GM15510 (cell line): ENCODE results near the gene ALDH2.
A peak's percentile ranks its signal among the peaks of the same experiment; 100 is the strongest.

Experiments
- POLR2A ChIP-seq: IDR thresholded peaks from 3 replicates; pipeline ENCODE4 v1.6.1; 2011; ENCODE audit warnings: borderline replicate concordance; ENCODE audit not compliant: insufficient read length; ENCODE audit errors: extremely low read depth

The ALDH2 gene

DNA sequence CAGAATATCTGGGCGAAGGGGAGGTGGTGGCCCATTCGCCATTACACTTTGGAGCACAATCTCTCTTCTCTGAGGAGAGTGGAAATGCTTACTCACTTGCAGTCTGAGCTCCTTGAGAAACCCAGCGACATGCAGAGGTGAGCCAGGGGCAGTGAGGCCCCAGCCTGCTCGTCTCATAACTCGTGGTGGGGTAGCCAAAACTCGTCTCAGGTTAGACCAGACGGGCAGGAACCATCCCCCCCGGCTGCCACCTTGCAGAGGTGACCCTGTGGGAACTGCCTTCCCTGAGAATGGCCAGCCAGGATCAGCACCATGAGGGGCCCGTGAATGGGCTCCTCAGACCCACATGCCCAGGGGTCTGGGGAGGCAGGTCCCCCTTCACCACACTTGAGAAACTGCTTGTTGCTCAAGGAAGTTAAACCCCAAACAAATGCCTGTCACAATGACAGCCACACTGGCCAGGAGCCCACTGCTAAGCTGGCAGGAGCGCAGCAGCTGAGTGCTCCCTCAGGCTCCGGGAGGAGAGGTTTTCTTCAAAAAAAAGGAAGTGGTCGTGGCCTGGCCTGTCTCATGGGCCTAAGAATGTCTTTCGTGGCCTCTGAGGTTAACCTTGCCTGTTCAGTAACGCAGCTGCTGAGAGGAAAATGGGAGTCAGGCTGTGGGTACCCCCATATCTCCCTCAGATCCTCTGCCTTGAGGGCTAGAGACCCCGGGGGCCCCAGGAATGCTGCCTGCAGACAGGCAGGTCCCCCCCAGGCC lies 9.2 kb upstream of the ALDH2 start:
- TF ChIP-seq POLR2A, result no peak

- TF ChIP-seq POLR2A, result no peak
Measured at GRCh38 chr12:111758120-111758561, 8.6 kb upstream of the ALDH2 start.

DNA sequence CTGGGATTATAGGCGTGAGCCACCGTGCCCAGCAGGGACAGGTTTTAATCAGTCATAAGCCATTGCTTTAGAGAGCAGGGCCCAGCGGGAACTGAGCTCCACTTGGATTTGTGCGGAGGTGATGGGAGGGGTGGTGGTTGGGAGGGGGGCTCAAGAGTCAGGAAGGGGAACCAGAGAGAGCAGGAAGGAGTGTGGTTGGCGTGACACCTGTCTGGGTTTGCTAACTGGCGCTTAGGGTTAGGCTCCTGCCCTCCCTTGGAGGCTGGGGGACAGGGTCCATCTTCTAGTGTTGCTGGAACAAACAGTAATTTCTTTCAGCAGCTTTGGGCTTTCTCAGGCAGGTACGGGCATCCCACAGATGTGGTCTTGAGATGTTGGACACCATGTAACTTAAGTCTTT lies 7.5 kb upstream of the ALDH2 start:
- TF ChIP-seq POLR2A, result no peak

DNA sequence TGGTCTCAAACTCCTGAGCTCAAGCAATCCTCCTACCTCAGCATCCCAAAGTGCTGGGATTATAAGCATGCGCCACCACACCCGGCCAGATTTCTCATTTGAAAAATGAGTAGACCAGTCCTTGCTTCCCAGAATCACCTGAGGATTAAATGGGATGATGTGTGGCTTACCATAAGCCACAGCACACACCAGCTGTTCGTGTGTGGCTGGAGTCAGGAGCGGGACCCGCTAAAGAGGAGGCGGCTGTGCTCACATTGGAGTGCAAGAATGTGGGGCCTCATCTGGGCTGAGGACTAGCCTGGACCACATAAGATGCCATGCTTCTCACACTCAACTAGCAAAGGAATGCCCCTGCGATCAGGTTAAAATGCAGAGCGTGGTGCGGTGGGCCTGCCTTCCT lies 6.7 kb upstream of the ALDH2 start:
- no peak for TF ChIP-seq POLR2A

- no peak for TF ChIP-seq POLR2A
Measured at GRCh38 chr12:111761099-111761498, 5.6 kb upstream of the ALDH2 start.

GRCh38 chr12:111761706-111762105 lies 5.0 kb upstream of the ALDH2 start:
- no peak for TF ChIP-seq POLR2A

DNA sequence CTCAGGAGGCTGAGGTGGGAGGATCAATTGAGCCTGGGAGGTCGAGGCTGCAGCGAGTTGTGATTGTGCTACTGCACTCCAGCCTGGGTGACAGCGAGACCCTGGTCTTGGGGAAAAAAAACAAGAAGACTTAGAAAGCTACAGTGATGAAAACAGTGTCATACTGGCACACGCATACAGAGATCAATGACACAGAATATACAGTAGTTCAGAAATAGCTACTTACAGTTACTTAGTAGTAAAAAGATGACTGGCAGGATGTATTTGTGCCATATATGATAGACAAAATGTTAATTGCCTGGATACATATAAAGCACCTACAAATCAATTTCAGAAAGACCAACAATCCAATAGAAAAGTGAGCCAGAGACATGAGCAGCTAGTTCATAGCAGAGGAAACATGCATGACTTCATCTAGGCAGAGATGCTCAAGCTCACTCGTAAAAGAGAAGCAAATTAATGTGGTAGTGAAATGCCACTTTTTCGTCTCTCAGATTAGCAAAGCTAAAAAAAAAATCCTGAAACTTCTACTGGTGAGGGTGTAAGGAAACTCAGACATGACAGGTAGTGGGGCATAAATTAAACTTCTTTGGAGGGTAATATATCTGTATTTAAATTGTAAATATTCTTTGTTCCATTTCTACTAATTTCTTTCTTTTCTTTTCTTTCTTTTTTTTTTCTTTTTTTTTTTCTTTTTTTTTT lies 2.5 kb upstream of the ALDH2 start:
- no peak for TF ChIP-seq POLR2A

- TF ChIP-seq POLR2A, result no peak
Measured at GRCh38 chr12:111767362-111768158, 827 bp downstream of the ALDH2 start.

DNA sequence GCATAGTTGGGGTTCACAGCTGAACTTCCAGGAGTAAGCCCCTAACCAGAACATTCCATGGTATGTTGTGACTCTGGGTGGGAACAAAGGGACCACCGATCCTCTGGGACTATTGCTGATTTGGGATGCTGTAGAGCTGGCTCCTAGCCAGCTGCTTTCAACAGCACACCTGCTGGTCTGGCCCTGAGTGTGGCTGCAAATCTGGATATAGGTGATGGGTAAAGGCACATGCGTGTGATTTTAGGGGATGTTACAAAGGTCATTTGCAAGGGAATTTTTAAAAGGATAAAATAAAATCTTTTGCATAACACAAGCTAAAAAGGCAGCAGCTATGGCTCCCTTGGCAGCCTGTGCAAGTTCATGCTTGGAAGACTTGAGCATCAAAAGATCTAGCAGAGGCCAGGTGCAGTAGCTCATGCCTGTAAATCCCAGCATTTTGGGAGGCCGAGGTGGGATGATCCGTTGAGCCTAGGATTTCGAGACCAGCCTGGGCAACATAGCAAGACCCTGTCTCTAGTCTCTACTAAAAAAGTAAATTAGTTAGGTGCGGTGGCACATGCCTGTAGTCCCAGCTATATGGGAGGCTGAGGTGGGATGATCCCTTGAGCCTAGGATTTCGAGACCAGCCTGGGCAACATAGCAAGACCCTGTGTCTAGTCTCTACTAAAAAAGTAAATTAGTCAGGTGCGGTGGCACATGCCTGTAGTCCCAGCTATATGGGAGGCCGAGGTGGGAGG lies 1.6 kb downstream of the ALDH2 start:
- TF ChIP-seq POLR2A, result no peak

GRCh38 chr12:111769599-111769998 lies 2.9 kb downstream of the ALDH2 start:
- no peak for TF ChIP-seq POLR2A

- TF ChIP-seq POLR2A, result no peak
Measured at GRCh38 chr12:111773801-111774551, 7.2 kb downstream of the ALDH2 start.

DNA sequence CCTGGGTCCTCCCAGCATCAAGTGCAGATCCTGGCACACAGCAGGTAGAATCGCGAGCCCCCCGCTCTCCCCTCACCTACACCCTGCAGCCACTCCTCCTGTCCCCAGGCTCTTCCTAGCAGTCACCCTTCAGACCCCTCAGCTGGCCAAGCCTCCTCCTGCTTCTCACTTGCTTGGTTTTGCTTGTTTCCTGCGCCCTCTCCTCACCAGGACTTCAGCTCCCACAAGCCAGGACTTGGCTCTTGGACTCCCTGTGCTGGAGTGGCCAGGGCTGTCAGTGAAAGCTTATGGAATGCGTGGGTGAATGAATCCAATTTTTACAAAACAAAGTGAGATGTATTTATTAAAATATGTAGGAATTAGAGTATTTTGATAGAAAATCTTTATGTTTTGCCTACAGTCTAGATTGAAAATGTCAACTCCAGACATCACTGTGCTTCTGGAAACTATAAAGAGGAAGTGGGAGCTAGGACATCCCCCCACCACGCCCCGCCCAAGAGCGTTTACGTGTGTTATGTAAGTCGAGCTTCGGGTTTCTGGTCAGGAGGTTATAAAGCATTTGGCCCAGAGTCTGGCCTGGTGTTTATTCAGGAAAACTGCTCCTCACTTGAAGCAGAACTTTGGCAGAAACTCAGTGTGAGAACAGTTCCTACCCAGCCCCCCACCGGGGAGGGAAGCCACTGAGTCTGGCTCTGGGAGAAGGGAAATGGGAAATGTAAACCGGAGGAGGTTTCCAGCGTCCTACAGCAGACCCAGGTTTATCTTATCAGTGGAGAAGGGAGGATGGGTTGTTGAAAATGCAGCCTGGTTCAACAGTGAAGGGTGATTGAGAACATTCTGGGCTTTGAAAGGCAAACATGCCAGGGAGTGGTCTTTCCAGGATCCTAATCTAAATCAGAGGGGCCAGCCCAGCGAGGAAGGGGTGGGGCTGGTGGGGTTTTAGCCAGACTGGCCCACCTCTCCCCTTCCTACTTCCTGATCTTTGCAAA lies 8.8 kb downstream of the ALDH2 start:
- TF ChIP-seq POLR2A, result peak; percentile 42

GRCh38 chr12:111776836-111777344 lies 10.2 kb downstream of the ALDH2 start:
- no peak for TF ChIP-seq POLR2A
